SK-N-MC (cell line): ENCODE results near the gene CFAP46.

Source experiments
- EZH2 ChIP-seq: fragments of 200-600 bp; sonication (generic); IDR thresholded peaks from one replicate; pipeline ENCODE4 v1.6.1; 2017; ENCODE audit warnings: antibody characterized with exemption
- POLR2AphosphoS5 ChIP-seq: IDR thresholded peaks from 2 replicates; pipeline ENCODE4 v1.6.1; 2012; ENCODE audit warnings: mild to moderate bottlenecking, low read depth, low read length, borderline replicate concordance

DNA sequence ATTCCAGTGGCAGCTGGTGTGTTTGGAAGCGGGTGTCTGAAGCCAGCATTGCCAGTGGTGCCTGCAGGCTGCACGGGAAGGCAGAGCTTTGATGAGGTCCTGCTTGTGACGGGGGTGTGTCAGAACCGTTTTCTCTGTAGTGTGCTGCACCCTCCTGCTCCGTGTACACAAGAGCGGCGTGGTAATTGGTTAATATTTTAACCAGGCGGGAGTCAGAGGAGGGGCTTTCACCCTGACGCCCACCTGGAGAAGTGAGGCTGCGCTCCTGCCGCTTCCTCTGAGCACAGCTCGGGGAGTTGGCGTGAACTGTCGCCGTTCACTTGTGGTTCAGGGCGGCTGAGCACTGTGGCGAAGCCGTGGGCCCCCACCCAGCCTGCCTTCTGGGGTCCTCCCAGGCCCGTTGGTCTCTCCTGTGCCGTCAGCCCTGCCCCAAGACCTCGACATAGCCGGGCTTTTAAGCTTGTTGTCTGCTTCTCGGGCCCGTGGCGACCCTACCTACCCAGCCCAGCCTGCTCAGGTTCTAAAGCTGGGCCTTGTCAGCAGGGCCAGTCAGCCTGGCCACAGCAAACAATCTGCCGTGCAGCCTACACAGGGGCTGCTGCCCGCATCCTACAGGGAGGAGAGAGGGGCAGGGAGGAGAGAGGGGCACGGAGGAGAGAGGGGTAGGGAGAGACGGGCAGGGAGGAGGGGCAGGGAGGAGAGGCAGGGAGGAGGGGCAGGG, 168.0 kb downstream of the CFAP46 start:
- TF ChIP-seq EZH2 (no peak), POLR2AphosphoS5 (no peak)
